Measurements from ENCODE around the gene HS6ST3. TPM values are rescaled to one million over a fixed set of nuclear protein-coding genes. Genes with fewer than 3 reads are reported as not detected.

HS6ST3 gene
- total RNA-seq, 1 donor from 2014 or later = under 0.01 TPM

GRCh38 chr13:96821971-96822370, 732.1 kb downstream of the HS6ST3 start:
- Histone ChIP-seq H3K4me3 (ENCODE audit: low read depth, low read length) (no peak overlapping the region), H3K36me3 (ENCODE audit: control insufficient read depth, insufficient read depth, low read length) (no peaks in the 10 kb centered on the region), H3K27me3 (ENCODE audit: control insufficient read depth, insufficient read depth, low read length) (no peaks in the 10 kb centered on the region)
- DNase-seq (ENCODE audit: low read depth) (no peak), FAIRE-seq (no peak)
- TF ChIP-seq CTCF (IDR thresholded peaks at IDR 0.05; ENCODE audit: insufficient read depth, low read length, severe bottlenecking) = no peak

GRCh38 chr13:96822895-96823294, 733.0 kb downstream of the HS6ST3 start:
- peak; percentile 42 for DNase-seq (ENCODE audit: low read depth)
- Histone ChIP-seq H3K4me3 (ENCODE audit: low read depth, low read length) (no peak overlapping the region), H3K36me3 (ENCODE audit: control insufficient read depth, insufficient read depth, low read length) (no peaks in the 10 kb centered on the region), H3K27me3 (ENCODE audit: control insufficient read depth, insufficient read depth, low read length) (no peaks in the 10 kb centered on the region)
- no peak for FAIRE-seq
- peak; percentile 69 for TF ChIP-seq CTCF (IDR thresholded peaks at IDR 0.05; ENCODE audit: insufficient read depth, low read length, severe bottlenecking)

- H3K36me3 ChIP-seq (ENCODE audit: control insufficient read depth, insufficient read depth, low read length) = no peaks in the 10 kb centered on the region
- no peaks in the 10 kb centered on the region for H3K27me3 ChIP-seq (ENCODE audit: control insufficient read depth, insufficient read depth, low read length)
- FAIRE-seq = no peak
- H3K4me3 ChIP-seq (ENCODE audit: low read depth, low read length) = no peak overlapping the region
- no peak for DNase-seq (ENCODE audit: low read depth)
- no peak for TF ChIP-seq CTCF (IDR thresholded peaks at IDR 0.05; ENCODE audit: insufficient read depth, low read length, severe bottlenecking)
Measured at GRCh38 chr13:96824140-96824539, 734.2 kb downstream of the HS6ST3 start.

GRCh38 chr13:96825653-96826052, 735.7 kb downstream of the HS6ST3 start:
- Histone ChIP-seq H3K27me3 (ENCODE audit: control insufficient read depth, insufficient read depth, low read length) (no peaks in the 10 kb centered on the region), H3K4me3 (ENCODE audit: low read depth, low read length) (no peak overlapping the region), H3K36me3 (ENCODE audit: control insufficient read depth, insufficient read depth, low read length) (no peaks in the 10 kb centered on the region)
- FAIRE-seq = no peak
- no peak for DNase-seq (ENCODE audit: low read depth)
- TF ChIP-seq CTCF (IDR thresholded peaks at IDR 0.05; ENCODE audit: insufficient read depth, low read length, severe bottlenecking) = no peak

GRCh38 chr13:96834626-96835025, 744.7 kb downstream of the HS6ST3 start:
- no peak for TF ChIP-seq CTCF (IDR thresholded peaks at IDR 0.05; ENCODE audit: insufficient read depth, low read length, severe bottlenecking)
- FAIRE-seq = no peak
- Histone ChIP-seq H3K4me3 (ENCODE audit: low read depth, low read length) (no peak overlapping the region), H3K36me3 (ENCODE audit: control insufficient read depth, insufficient read depth, low read length) (no peaks in the 10 kb centered on the region), H3K27me3 (ENCODE audit: control insufficient read depth, insufficient read depth, low read length) (no peaks in the 10 kb centered on the region)
- DNase-seq (ENCODE audit: low read depth) = no peak

GRCh38 chr13:96835546-96835945, 745.6 kb downstream of the HS6ST3 start:
- Histone ChIP-seq H3K27me3 (ENCODE audit: control insufficient read depth, insufficient read depth, low read length) (no peaks in the 10 kb centered on the region), H3K4me3 (ENCODE audit: low read depth, low read length) (no peak overlapping the region), H3K36me3 (ENCODE audit: control insufficient read depth, insufficient read depth, low read length) (no peaks in the 10 kb centered on the region)
- TF ChIP-seq CTCF (IDR thresholded peaks at IDR 0.05; ENCODE audit: insufficient read depth, low read length, severe bottlenecking) = no peak
- no peak for FAIRE-seq
- DNase-seq (ENCODE audit: low read depth) = no peak

Measured in bronchial epithelial cell (primary cell).